Measurements from ENCODE around the gene SPATS2. TPM values are rescaled to one million over a fixed set of nuclear protein-coding genes. Genes with fewer than 3 reads are reported as not detected.

SPATS2 gene
- total RNA-seq, 4 donors from 2014 or later: 8.6 to 17.8 (median 9.5) TPM

DNA sequence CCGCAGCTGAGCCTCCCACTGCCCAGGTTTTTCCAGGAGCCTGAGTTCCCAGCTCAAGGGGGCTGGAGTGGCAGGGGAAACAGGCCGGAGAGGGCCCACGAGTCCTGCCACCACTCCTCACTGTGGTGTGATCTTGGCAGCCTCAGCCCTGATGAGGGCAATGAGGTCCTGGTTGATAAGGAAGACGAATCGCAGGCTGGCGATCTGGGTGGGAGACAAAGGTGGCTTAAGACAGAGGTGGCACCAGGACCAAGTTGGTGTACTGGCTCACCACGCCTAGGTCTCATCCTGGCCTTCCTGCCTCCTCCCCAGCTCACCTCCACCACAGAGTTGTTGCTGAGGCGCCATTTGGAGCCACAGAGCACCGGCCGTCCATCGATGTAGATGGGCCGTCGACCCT is 191.3 kb downstream of the SPATS2 start:
- WGBS, 2 donors (ENCODE audit: low coverage in 1 of 2): 75% methylated on average over 2 of the region's 13 CpGs; no CpG with 5 or more reads in 1 of the 2 donors
- ATAC-seq: no peak
- Histone ChIP-seq H3K9me3 (no peaks in the 10 kb centered on the region), H3K4me3 (no peak overlapping the region), H3K4me1 (no peaks in the 10 kb centered on the region), H3K27me3 (no peaks in the 10 kb centered on the region), H3K36me3 (peaks cover 0 to 80% of the 10 kb centered on the region in 2 donors), H3K27ac (no peak overlapping the region)
- TF ChIP-seq POLR2A (IDR thresholded peaks at IDR 0.05) (no peak), POLR2AphosphoS5 (IDR thresholded peaks at IDR 0.05) (no peak), EP300 (IDR thresholded peaks at IDR 0.05) (no peak), CTCF (IDR thresholded peaks at IDR 0.05) (no peak)

DNA sequence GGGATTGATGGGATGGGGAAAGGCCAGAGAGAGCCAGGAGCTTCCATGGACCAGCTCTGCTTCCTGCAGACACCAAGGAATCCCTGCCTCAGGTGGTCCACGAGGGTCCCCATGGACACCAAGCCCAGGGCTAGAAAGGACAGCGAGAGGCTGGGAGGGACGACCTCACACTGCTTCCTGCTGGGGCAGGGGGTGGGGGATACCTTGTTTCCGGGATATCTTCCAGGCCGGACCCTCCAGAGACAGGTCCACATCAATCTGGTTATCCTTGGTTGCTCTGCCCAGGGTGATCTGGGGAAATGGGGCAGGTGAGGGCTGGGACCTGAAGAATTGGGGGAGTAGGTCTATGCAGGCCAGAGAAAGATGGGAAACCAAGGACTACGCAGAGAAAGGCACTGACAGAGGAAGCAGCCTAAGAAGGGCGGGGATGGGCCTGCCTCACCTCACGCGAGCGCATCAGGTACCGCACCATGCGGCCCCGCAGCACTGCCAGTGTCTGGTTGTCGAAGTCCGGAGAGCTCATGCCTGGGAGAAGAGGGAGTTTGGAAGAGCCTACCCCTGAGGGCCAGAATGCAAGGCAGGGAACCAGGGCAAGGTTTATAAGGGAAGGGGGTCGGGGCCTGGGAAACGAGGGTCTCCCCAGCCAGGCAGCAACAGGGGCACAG is 191.9 kb downstream of the SPATS2 start:
- no peak for ATAC-seq
- WGBS, 2 donors (ENCODE audit: low coverage in 1 of 2): 92 to 96% methylated on average over 2 to 11 of the region's 17 CpGs
- no peak overlapping the region for H3K27ac ChIP-seq

DNA sequence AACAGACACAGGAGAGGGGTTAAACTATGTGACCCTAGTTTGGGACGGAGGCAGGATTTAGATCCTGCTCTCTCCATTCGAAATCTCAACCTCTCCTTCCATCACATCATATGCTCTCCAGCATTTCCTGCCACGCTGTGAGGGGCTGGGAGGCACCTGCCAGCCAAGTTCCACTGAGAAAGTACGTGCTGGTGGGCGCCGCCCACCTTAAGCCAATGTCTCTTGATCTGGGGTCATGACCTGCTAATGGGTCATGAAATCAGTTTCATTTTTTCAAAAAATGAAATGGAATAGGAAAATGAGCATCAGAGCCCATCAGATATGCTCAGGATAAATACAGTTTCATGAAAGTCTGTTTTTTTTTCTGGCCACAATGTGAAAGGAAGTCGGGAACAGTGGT is 193.4 kb downstream of the SPATS2 start:
- Histone ChIP-seq H3K4me1 (peaks cover 0 to 5% (median 0%) of the 10 kb centered on the region in 3 donors), H3K27ac (no peak overlapping the region), H3K36me3 (peaks cover 0 to 100% of the 10 kb centered on the region in 2 donors), H3K9me3 (no peaks in the 10 kb centered on the region), H3K27me3 (no peaks in the 10 kb centered on the region), H3K4me3 (no peak overlapping the region)
- no peak for TF ChIP-seq POLR2A (IDR thresholded peaks at IDR 0.05)
- TF ChIP-seq POLR2AphosphoS5 (IDR thresholded peaks at IDR 0.05): no peak
- TF ChIP-seq EP300 (IDR thresholded peaks at IDR 0.05): no peak
- ATAC-seq: no peak
- WGBS, 2 donors (ENCODE audit: low coverage in 1 of 2): 74 to 79% methylated on average over 2 to 6 of the region's 7 CpGs

More for the DNA sequence above, 191.9 kb downstream of the SPATS2 start:
- Histone ChIP-seq H3K27me3 (no peaks in the 10 kb centered on the region), H3K36me3 (peaks cover 0 to 86% of the 10 kb centered on the region in 2 donors), H3K4me1 (no peaks in the 10 kb centered on the region), H3K4me3 (no peak overlapping the region), H3K9me3 (no peaks in the 10 kb centered on the region)
- TF ChIP-seq POLR2A (IDR thresholded peaks at IDR 0.05) (no peak), EP300 (IDR thresholded peaks at IDR 0.05) (no peak), POLR2AphosphoS5 (IDR thresholded peaks at IDR 0.05) (no peak), CTCF (IDR thresholded peaks at IDR 0.05) (no peak)

- Histone ChIP-seq H3K4me3 (no peak overlapping the region), H3K27ac (no peak overlapping the region), H3K27me3 (no peaks in the 10 kb centered on the region), H3K9me3 (no peaks in the 10 kb centered on the region), H3K36me3 (peaks cover 0 to 89% of the 10 kb centered on the region in 2 donors), H3K4me1 (peaks cover 0 to 20% (median 14%) of the 10 kb centered on the region in 3 donors)
- no peak for ATAC-seq
- TF ChIP-seq POLR2AphosphoS5 (IDR thresholded peaks at IDR 0.05): no peak
- no peak for TF ChIP-seq CTCF (IDR thresholded peaks at IDR 0.05)
- no peak for TF ChIP-seq POLR2A (IDR thresholded peaks at IDR 0.05)
- WGBS, 2 donors (ENCODE audit: low coverage in 1 of 2): 50 to 65% methylated on average over 3 to 6 of the region's 6 CpGs
Measured at GRCh38 chr12:49562233-49562632, 195.0 kb downstream of the SPATS2 start.

- H3K36me3 ChIP-seq: peaks cover 0 to 83% of the 10 kb centered on the region in 2 donors
- H3K4me1 ChIP-seq: peaks cover 0 to 22% (median 14%) of the 10 kb centered on the region in 3 donors
- TF ChIP-seq CTCF (IDR thresholded peaks at IDR 0.05): no peak
- TF ChIP-seq POLR2A (IDR thresholded peaks at IDR 0.05): no peak
- TF ChIP-seq POLR2AphosphoS5 (IDR thresholded peaks at IDR 0.05): no peak
- TF ChIP-seq EP300 (IDR thresholded peaks at IDR 0.05): no peak
Measured at GRCh38 chr12:49562831-49563230, 195.6 kb downstream of the SPATS2 start.

More at GRCh38 chr12:49562831-49563230, 195.6 kb downstream of the SPATS2 start:
- H3K27me3 ChIP-seq: no peaks in the 10 kb centered on the region
- 86% methylated on average over 6 of the region's 6 CpGs; no CpG with 5 or more reads in 1 of the 2 donors for WGBS, 2 donors (ENCODE audit: low coverage in 1 of 2)
- H3K9me3 ChIP-seq: no peaks in the 10 kb centered on the region
- no peak for ATAC-seq
- no peak overlapping the region for H3K27ac ChIP-seq
- H3K4me3 ChIP-seq: no peak overlapping the region

Measured in gastroesophageal sphincter (tissue), 4 donors.